Fibroblast of mammary gland (primary cell): ENCODE results near the gene CFAP44.
A peak's percentile ranks its signal among the peaks of the same experiment; 100 is the strongest.

Source experiments
- DNase-seq: peaks from one replicate; pipeline ENCODE4 v3.0.0-alpha.2; 2010; ENCODE audit warnings: low read depth
- H3K4me3 ChIP-seq: 2 replicates; pipeline ENCODE4 v1.5.1; 2011; ENCODE audit warnings: low read depth, mild to moderate bottlenecking, low read length, moderate library complexity; ENCODE audit not compliant: control insufficient read depth
- TF ChIP-seq, protein P1 (sequence below): conservative IDR thresholded peaks from 2 replicates; pipeline ENCODE4 v1.5.1; 2011; ENCODE audit warnings: low read depth, low read length, inconsistent platforms; ENCODE audit not compliant: control insufficient read depth, insufficient read depth

The CFAP44 gene

GRCh38 chr3:113428581-113428980 lies 12.7 kb downstream of the CFAP44 start:
- TF ChIP-seq, protein P1, sequence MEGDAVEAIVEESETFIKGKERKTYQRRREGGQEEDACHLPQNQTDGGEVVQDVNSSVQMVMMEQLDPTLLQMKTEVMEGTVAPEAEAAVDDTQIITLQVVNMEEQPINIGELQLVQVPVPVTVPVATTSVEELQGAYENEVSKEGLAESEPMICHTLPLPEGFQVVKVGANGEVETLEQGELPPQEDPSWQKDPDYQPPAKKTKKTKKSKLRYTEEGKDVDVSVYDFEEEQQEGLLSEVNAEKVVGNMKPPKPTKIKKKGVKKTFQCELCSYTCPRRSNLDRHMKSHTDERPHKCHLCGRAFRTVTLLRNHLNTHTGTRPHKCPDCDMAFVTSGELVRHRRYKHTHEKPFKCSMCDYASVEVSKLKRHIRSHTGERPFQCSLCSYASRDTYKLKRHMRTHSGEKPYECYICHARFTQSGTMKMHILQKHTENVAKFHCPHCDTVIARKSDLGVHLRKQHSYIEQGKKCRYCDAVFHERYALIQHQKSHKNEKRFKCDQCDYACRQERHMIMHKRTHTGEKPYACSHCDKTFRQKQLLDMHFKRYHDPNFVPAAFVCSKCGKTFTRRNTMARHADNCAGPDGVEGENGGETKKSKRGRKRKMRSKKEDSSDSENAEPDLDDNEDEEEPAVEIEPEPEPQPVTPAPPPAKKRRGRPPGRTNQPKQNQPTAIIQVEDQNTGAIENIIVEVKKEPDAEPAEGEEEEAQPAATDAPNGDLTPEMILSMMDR, result no peak
- no peak overlapping the region for H3K4me3 ChIP-seq
- no peak for DNase-seq

DNA sequence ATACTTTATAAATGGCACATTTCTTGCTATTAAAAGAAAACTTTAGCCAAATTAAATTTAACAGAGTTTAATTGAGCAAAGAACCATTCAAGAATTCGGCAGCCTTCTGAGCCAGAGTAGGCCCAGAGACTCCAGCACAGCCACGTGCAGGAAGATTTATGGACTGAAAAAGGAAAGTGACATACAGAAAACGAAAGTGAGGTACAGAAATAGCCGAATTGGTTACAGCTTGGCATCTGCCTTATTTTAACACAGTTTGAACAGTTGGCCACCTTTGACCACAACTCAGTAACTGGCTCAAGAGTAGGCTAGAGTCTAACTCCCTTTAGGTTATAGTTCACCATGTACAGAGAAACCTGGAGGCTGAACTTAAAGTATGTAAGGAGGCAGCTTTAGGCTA lies 17.6 kb downstream of the CFAP44 start:
- no peak for DNase-seq
- no peak overlapping the region for H3K4me3 ChIP-seq
- TF ChIP-seq, protein P1, result no peak

GRCh38 chr3:113421082-113421481 lies 20.2 kb downstream of the CFAP44 start:
- no peak for DNase-seq
- TF ChIP-seq, protein P1, result no peak
- no peak overlapping the region for H3K4me3 ChIP-seq

GRCh38 chr3:113409676-113410075 lies 31.6 kb downstream of the CFAP44 start:
- H3K4me3 ChIP-seq, result no peak overlapping the region
- peak; percentile 14 for DNase-seq
- TF ChIP-seq, protein P1, result no peak

GRCh38 chr3:113405180-113405579 lies 36.1 kb downstream of the CFAP44 start:
- TF ChIP-seq, protein P1, result no peak
- DNase-seq, result peak; percentile 56
- no peak overlapping the region for H3K4me3 ChIP-seq

GRCh38 chr3:113404637-113405036 lies 36.7 kb downstream of the CFAP44 start:
- H3K4me3 ChIP-seq, result no peak overlapping the region
- TF ChIP-seq, protein P1, result no peak
- DNase-seq, result no peak
